ENCODE results near the gene DGKZ. TPM values are rescaled to one million over a fixed set of nuclear protein-coding genes. Genes with fewer than 3 reads are reported as not detected.

DGKZ gene
- polyA plus RNA-seq, 12 donors: 45.9 to 91.5 (median 64.7) TPM; not detected in 1

Other genes starting within 250 kb of the DGKZ start
- 10 to 100 TPM in 11 of 12 donors, not detected in 1; 23.2 to 88.2 (median 36.6) TPM for gene PHF21A, start 226.0 kb upstream of the DGKZ start, polyA plus RNA-seq (ENCODE audit: insufficient read length in 12 of 12)
- gene CREB3L1, start 69.8 kb upstream of the DGKZ start, polyA plus RNA-seq (ENCODE audit: insufficient read length in 12 of 12): 10 to 100 TPM in 11 of 12 donors, not detected in 1; 32.4 to 75.3 (median 47.2) TPM
- 100 to 1,000 TPM in 10 of 12 donors, 10 to 100 TPM in 1, not detected in 1; 84.8 to 436 (median 158) TPM for gene MDK, start 34.2 kb downstream of the DGKZ start, polyA plus RNA-seq (ENCODE audit: insufficient read length in 12 of 12)
- under 1 TPM in 2 of 12 donors, not detected in 10; 0.10 to 0.11 TPM for gene CHRM4, start 44.3 kb downstream of the DGKZ start, polyA plus RNA-seq (ENCODE audit: insufficient read length in 12 of 12)
- 10 to 100 TPM in 11 of 12 donors, not detected in 1; 10.8 to 20.0 (median 11.9) TPM for gene AMBRA1, start 246.6 kb downstream of the DGKZ start, polyA plus RNA-seq (ENCODE audit: insufficient read length in 12 of 12)

Measured in muscle of arm (tissue), 12 donors.